Neural progenitor cell (in vitro differentiated cells): ENCODE data around the gene SPN. TPM values are rescaled to one million over a fixed set of nuclear protein-coding genes. Genes with fewer than 3 reads are reported as not detected.

Experiments
- DNase-seq: peaks from one replicate; pipeline ENCODE4 v3.0.0-alpha.2; 2016; ENCODE audit warnings: low spot score
- H2AFZ ChIP-seq: fragments of 200-600 bp; sonication (generic); replicated peaks from 2 replicates; pipeline ENCODE4 v1.6.1; 2016; ENCODE audit warnings: antibody characterized with exemption
- H3F3A ChIP-seq: fragments of 200-600 bp; sonication (generic); 2 replicates; pipeline ENCODE4 v1.6.1; 2016; ENCODE audit warnings: antibody characterized with exemption, low read depth
- H3K27ac ChIP-seq: fragments of 200-600 bp; sonication (generic); 2 replicates; pipeline ENCODE4 v1.5.1; 2016; ENCODE audit warnings: mild to moderate bottlenecking
- H3K27me3 ChIP-seq: fragments of 200-600 bp; sonication (generic); 2 replicates; pipeline ENCODE4 v1.6.1; 2016; ENCODE audit warnings: mild to moderate bottlenecking, moderate library complexity
- H3K36me3 ChIP-seq: fragments of 200-600 bp; sonication (generic); 2 replicates; pipeline ENCODE4 v1.5.1; 2016
- H3K4me1 ChIP-seq: fragments of 200-600 bp; sonication (generic); 2 replicates; pipeline ENCODE4 v1.6.1; 2016; ENCODE audit warnings: mixed run types
- H3K4me2 ChIP-seq: fragments of 200-600 bp; sonication (generic); 2 replicates; pipeline ENCODE4 v1.6.1; 2016
- H3K4me3 ChIP-seq: fragments of 200-600 bp; sonication (generic); 2 replicates; pipeline ENCODE4 v1.5.1; 2016
- H3K79me2 ChIP-seq: fragments of 200-600 bp; sonication (generic); 2 replicates; pipeline ENCODE4 v1.6.1; 2016; ENCODE audit warnings: low read depth
- H3K9ac ChIP-seq: fragments of 200-600 bp; sonication (generic); 2 replicates; pipeline ENCODE4 v1.6.1; 2016
- H3K9me3 ChIP-seq: fragments of 200-600 bp; sonication (generic); 2 replicates; pipeline ENCODE4 v1.5.1; 2016; ENCODE audit warnings: low read depth
- H4K20me1 ChIP-seq: fragments of 200-600 bp; sonication (generic); 2 replicates; pipeline ENCODE4 v1.6.1; 2016; ENCODE audit warnings: low read depth
- H3K27ac Mint-ChIP-seq: 3 replicates; pipeline ENCODE4 v1.8.0; 2021; ENCODE audit warnings: mixed read lengths
- H3K27me3 Mint-ChIP-seq: 2 replicates; pipeline ENCODE4 v1.8.0; 2022; ENCODE audit warnings: low read depth, mild to moderate bottlenecking, inconsistent platforms, moderate library complexity, mixed read lengths; ENCODE audit not compliant: insufficient read depth
- H3K36me3 Mint-ChIP-seq: 3 replicates; pipeline ENCODE4 v1.8.0; 2021; ENCODE audit warnings: mixed read lengths
- H3K4me1 Mint-ChIP-seq: 3 replicates; pipeline ENCODE4 v1.8.0; 2021; ENCODE audit warnings: mixed read lengths
- H3K4me3 Mint-ChIP-seq: 3 replicates; pipeline ENCODE4 v1.8.0; 2021; ENCODE audit warnings: mild to moderate bottlenecking, moderate library complexity, mixed read lengths
- H3K9me3 Mint-ChIP-seq: 3 replicates; pipeline ENCODE4 v1.8.0; 2020; ENCODE audit warnings: mixed read lengths
- CTCF ChIP-seq: fragments of 200-600 bp; sonication (generic); IDR thresholded peaks from 2 replicates; pipeline ENCODE4 v1.5.1; 2017; ENCODE audit warnings: antibody characterized with exemption, mild to moderate bottlenecking
- EZH2 ChIP-seq: fragments of 200-600 bp; sonication (generic); IDR thresholded peaks from 2 replicates; pipeline ENCODE4 v1.6.1; 2017; ENCODE audit warnings: antibody characterized with exemption, mild to moderate bottlenecking, moderate library complexity
- EZH2phosphoT487 ChIP-seq: fragments of 200-600 bp; sonication (generic); IDR thresholded peaks from 2 replicates; pipeline ENCODE4 v1.6.1; 2017; ENCODE audit warnings: antibody characterized with exemption
- total RNA-seq: library from RNA; depleted of rRNA; stranded (reverse); fragments of >200 nt; gene quantifications from 2 replicates; pipeline ENCODE4 v1.2.3, GENCODE V29; 2015; ENCODE audit warnings: low replicate concordance

Gene SPN
- total RNA-seq, 1 donor from 2014 or later: 0.02 TPM

GRCh38 chr16:29714972-29715371 is 51.9 kb downstream of the SPN start:
- no peak overlapping the region for H3K4me3 Mint-ChIP-seq
- H3K79me2 ChIP-seq: peaks cover 71% of the 10 kb centered on the region
- H3K9me3 Mint-ChIP-seq: no peaks in the 10 kb centered on the region
- no peak for DNase-seq
- H3F3A ChIP-seq: peaks cover 38% of the 10 kb centered on the region
- H3K4me3 ChIP-seq: no peak overlapping the region
- H3K27ac ChIP-seq: no peak overlapping the region
- no peaks in the 10 kb centered on the region for H3K9me3 ChIP-seq
- no peaks in the 10 kb centered on the region for H4K20me1 ChIP-seq
- H3K4me1 ChIP-seq: peaks cover 5% of the 10 kb centered on the region
- no peak overlapping the region for H2AFZ ChIP-seq
- no peak overlapping the region for H3K9ac ChIP-seq
- H3K4me1 Mint-ChIP-seq: peaks cover 11% of the 10 kb centered on the region
- TF ChIP-seq EZH2 (no peak), EZH2phosphoT487 (no peak), CTCF (no peak)
- no peaks in the 10 kb centered on the region for H3K36me3 Mint-ChIP-seq
- H3K4me2 ChIP-seq: no peak overlapping the region
- peaks cover 6% of the 10 kb centered on the region for H3K27me3 Mint-ChIP-seq
- H3K36me3 ChIP-seq: no peaks in the 10 kb centered on the region
- no peak overlapping the region for H3K27ac Mint-ChIP-seq
- H3K27me3 ChIP-seq: no peaks in the 10 kb centered on the region

- TF ChIP-seq CTCF: no peak
- no peak for TF ChIP-seq EZH2phosphoT487
- TF ChIP-seq EZH2: no peak
- no peaks in the 10 kb centered on the region for H3K27me3 ChIP-seq
- H3K4me2 ChIP-seq: no peak overlapping the region
- H3K4me1 ChIP-seq: no peaks in the 10 kb centered on the region
- no peak overlapping the region for H3K27ac ChIP-seq
- Mint-ChIP-seq H3K36me3 (no peaks in the 10 kb centered on the region), H3K27me3 (peaks cover 4% of the 10 kb centered on the region), H3K4me3 (no peak overlapping the region), H3K9me3 (no peaks in the 10 kb centered on the region), H3K4me1 (peaks cover 6% of the 10 kb centered on the region), H3K27ac (no peak overlapping the region)
- no peaks in the 10 kb centered on the region for H3K36me3 ChIP-seq
- H3K79me2 ChIP-seq: peaks cover 51% of the 10 kb centered on the region
- no peaks in the 10 kb centered on the region for H4K20me1 ChIP-seq
- H2AFZ ChIP-seq: no peak overlapping the region
- H3K9me3 ChIP-seq: no peaks in the 10 kb centered on the region
- H3K4me3 ChIP-seq: no peak overlapping the region
- no peak for DNase-seq
- H3F3A ChIP-seq: peaks cover 19% of the 10 kb centered on the region
- H3K9ac ChIP-seq: no peak overlapping the region
Observed at GRCh38 chr16:29717113-29717512, 54.1 kb downstream of the SPN start.

GRCh38 chr16:29719063-29719462 is 56.0 kb downstream of the SPN start:
- Histone ChIP-seq H3K4me1 (no peaks in the 10 kb centered on the region), H3K4me2 (no peak overlapping the region), H3K9me3 (no peaks in the 10 kb centered on the region), H3K9ac (no peak overlapping the region), H2AFZ (no peak overlapping the region), H3K27ac (no peak overlapping the region), H3K4me3 (no peak overlapping the region), H4K20me1 (no peaks in the 10 kb centered on the region), H3K27me3 (no peaks in the 10 kb centered on the region), H3K79me2 (peaks cover 53% of the 10 kb centered on the region), H3K36me3 (no peaks in the 10 kb centered on the region), H3F3A (peaks cover 9% of the 10 kb centered on the region)
- Mint-ChIP-seq H3K4me1 (peaks cover 6% of the 10 kb centered on the region), H3K9me3 (no peaks in the 10 kb centered on the region), H3K27ac (no peak overlapping the region), H3K4me3 (no peak overlapping the region), H3K36me3 (no peaks in the 10 kb centered on the region), H3K27me3 (no peaks in the 10 kb centered on the region)
- TF ChIP-seq CTCF (no peak), EZH2 (no peak), EZH2phosphoT487 (no peak)
- DNase-seq: no peak

Other genes starting within 250 kb of the SPN start
- 9.0 and 24.7 TPM in 2 replicates for gene BOLA2, start 208.9 kb upstream of the SPN start, total RNA-seq
- gene SLX1B, start 208.7 kb upstream of the SPN start, total RNA-seq: 3.9 and 37.1 TPM in 2 replicates
- 1.1 TPM in 1 of 2 replicates, not detected in the other for gene SULT1A4, start 203.3 kb upstream of the SPN start, total RNA-seq
- 17.0 and 28.2 TPM in 2 replicates for gene NPIPB12, start 156.8 kb upstream of the SPN start, total RNA-seq
- 49.6 and 112 TPM in 2 replicates for gene QPRT, start 15.9 kb downstream of the SPN start, total RNA-seq
- not detected in 2 replicates for gene C16orf54, start 82.7 kb downstream of the SPN start, total RNA-seq
- gene ZG16, start 115.0 kb downstream of the SPN start, total RNA-seq: not detected in 2 replicates
- gene KIF22, start 127.5 kb downstream of the SPN start, total RNA-seq: 173 and 275 TPM in 2 replicates
- 120 and 220 TPM in 2 replicates for gene MAZ, start 143.3 kb downstream of the SPN start, total RNA-seq
- 23.5 and 71.4 TPM in 2 replicates for gene PRRT2, start 148.9 kb downstream of the SPN start, total RNA-seq
- gene PAGR1, start 152.9 kb downstream of the SPN start, total RNA-seq: 47.2 and 88.3 TPM in 2 replicates
- 2.4 and 4.4 TPM in 2 replicates for gene MVP, start 157.2 kb downstream of the SPN start, total RNA-seq
- 21.0 and 61.7 TPM in 2 replicates for gene CDIPT, start 200.0 kb downstream of the SPN start, total RNA-seq
- gene SEZ6L2, start 236.3 kb downstream of the SPN start, total RNA-seq: 11.7 and 31.5 TPM in 2 replicates
- gene ASPHD1, start 237.2 kb downstream of the SPN start, total RNA-seq: 0.97 and 4.5 TPM in 2 replicates